Measurements from ENCODE around the gene FIG4. TPM values are rescaled to one million over a fixed set of nuclear protein-coding genes. Genes with fewer than 3 reads are reported as not detected.

Gene FIG4
- polyA plus RNA-seq, 1 donor (not counting 4 experiments of a cell fraction or from before 2014, with no cell fraction given): 12.8 TPM

DNA sequence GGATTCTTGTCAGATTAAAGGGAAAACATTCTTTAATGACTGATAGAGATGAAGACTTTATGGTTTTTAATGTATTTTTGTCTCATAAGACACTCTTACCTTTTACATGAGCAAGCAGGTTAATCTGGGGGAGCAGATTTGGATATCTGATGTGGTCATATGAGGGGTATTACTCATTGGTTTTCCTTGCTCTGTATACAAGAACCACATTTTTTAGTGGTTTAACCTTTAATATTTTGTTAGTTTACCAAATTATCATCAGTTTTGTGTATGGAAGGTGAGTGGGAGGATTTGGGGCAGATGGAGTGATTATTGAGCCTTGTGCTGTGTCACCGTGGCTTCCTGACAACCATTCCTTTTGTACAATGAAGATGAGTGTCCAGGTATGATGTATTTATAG is 112.9 kb downstream of the FIG4 start:
- H2AFZ ChIP-seq (ENCODE audit: control insufficient read depth, low read length): no peak overlapping the region
- no peak overlapping the region for H3K9ac ChIP-seq (ENCODE audit: control insufficient read depth, extremely low read depth, insufficient read depth, low read length)
- peaks cover 6% of the 10 kb centered on the region for H3K4me1 ChIP-seq (ENCODE audit: control insufficient read depth, extremely low read depth, insufficient read depth, low read length)
- H3K4me2 ChIP-seq (ENCODE audit: control insufficient read depth, extremely low read depth, insufficient read depth, low read depth, low read length): no peak overlapping the region
- no peaks in the 10 kb centered on the region for H3K9me3 ChIP-seq (ENCODE audit: control insufficient read depth, low read depth, low read length)
- H3K27me3 ChIP-seq (ENCODE audit: control insufficient read depth, extremely low read depth, insufficient read depth, low read length): no peaks in the 10 kb centered on the region
- FAIRE-seq (no peak), DNase-seq (ENCODE audit: low read depth, low spot score) (no peak)
- no peaks in the 10 kb centered on the region for H3K9me1 ChIP-seq (ENCODE audit: control insufficient read depth, extremely low read depth, insufficient read depth, low read length)
- H3K36me3 ChIP-seq (ENCODE audit: control insufficient read depth in 2 of 2, extremely low read depth in 1 of 2, insufficient read depth in 2 of 2, low read length in 2 of 2): no peaks in the 10 kb centered on the region
- H3K27ac ChIP-seq (ENCODE audit: control insufficient read depth, insufficient read depth, low read length): no peak overlapping the region
- dilution Hi-C loops (cut with MboI; ENCODE audit: extremely low pct_ligation_motif_present, low sequenced_read_pairs): no loop called here
- no peaks in the 10 kb centered on the region for H3K79me2 ChIP-seq (ENCODE audit: control insufficient read depth, insufficient read depth, low read length)
- no peak for TF ChIP-seq EZH2 (IDR thresholded peaks at IDR 0.05; ENCODE audit: low read length)
- TF ChIP-seq, protein P1, sequence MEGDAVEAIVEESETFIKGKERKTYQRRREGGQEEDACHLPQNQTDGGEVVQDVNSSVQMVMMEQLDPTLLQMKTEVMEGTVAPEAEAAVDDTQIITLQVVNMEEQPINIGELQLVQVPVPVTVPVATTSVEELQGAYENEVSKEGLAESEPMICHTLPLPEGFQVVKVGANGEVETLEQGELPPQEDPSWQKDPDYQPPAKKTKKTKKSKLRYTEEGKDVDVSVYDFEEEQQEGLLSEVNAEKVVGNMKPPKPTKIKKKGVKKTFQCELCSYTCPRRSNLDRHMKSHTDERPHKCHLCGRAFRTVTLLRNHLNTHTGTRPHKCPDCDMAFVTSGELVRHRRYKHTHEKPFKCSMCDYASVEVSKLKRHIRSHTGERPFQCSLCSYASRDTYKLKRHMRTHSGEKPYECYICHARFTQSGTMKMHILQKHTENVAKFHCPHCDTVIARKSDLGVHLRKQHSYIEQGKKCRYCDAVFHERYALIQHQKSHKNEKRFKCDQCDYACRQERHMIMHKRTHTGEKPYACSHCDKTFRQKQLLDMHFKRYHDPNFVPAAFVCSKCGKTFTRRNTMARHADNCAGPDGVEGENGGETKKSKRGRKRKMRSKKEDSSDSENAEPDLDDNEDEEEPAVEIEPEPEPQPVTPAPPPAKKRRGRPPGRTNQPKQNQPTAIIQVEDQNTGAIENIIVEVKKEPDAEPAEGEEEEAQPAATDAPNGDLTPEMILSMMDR (optimal IDR thresholded peaks at IDR 0.05 in 1 of 3, IDR thresholded peaks at IDR 0.05 in 1 of 3, conservative IDR thresholded peaks at IDR 0.05 in 1 of 3; ENCODE audit: extremely low read depth in 1 of 3, insufficient read depth in 2 of 3, low read length in 3 of 3): no peak
- H3K4me3 ChIP-seq (ENCODE audit: control insufficient read depth in 2 of 3, extremely low read depth in 1 of 3, insufficient read depth in 2 of 3, low read depth in 1 of 3, low read length in 3 of 3): no peak overlapping the region
- no peaks in the 10 kb centered on the region for H4K20me1 ChIP-seq (ENCODE audit: control insufficient read depth, extremely low read depth, insufficient read depth, low read length)

DNA sequence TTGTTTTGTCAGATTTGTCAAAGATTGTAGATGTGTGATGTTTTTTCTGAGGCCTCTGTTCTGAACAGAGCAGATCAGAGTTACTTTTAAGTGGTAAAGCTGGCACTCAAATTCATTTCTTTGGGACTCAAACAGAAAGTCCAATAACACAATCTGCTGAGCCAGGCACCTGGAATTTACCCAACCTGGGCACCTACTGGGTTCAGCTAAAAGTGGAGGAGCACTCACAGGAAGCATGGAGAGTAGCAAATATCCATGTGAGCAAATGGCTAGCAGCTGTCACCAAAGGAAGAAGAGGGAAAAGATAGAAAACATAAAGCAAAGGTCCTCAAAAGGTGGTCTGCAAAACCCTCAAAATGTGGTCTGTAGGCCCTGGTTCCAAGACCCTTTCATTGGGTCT is 116.8 kb downstream of the FIG4 start:
- Histone ChIP-seq H3K9me3 (ENCODE audit: control insufficient read depth, low read depth, low read length) (no peaks in the 10 kb centered on the region), H3K4me2 (ENCODE audit: control insufficient read depth, extremely low read depth, insufficient read depth, low read depth, low read length) (no peak overlapping the region), H3K27me3 (ENCODE audit: control insufficient read depth, extremely low read depth, insufficient read depth, low read length) (no peaks in the 10 kb centered on the region), H4K20me1 (ENCODE audit: control insufficient read depth, extremely low read depth, insufficient read depth, low read length) (no peaks in the 10 kb centered on the region), H3K9me1 (ENCODE audit: control insufficient read depth, extremely low read depth, insufficient read depth, low read length) (no peaks in the 10 kb centered on the region), H3K9ac (ENCODE audit: control insufficient read depth, extremely low read depth, insufficient read depth, low read length) (no peak overlapping the region), H3K4me3 (ENCODE audit: control insufficient read depth in 2 of 3, extremely low read depth in 1 of 3, insufficient read depth in 2 of 3, low read depth in 1 of 3, low read length in 3 of 3) (no peak overlapping the region), H3K79me2 (ENCODE audit: control insufficient read depth, insufficient read depth, low read length) (no peaks in the 10 kb centered on the region), H3K4me1 (ENCODE audit: control insufficient read depth, extremely low read depth, insufficient read depth, low read length) (no peaks in the 10 kb centered on the region), H3K36me3 (ENCODE audit: control insufficient read depth in 2 of 2, extremely low read depth in 1 of 2, insufficient read depth in 2 of 2, low read length in 2 of 2) (no peaks in the 10 kb centered on the region), H3K27ac (ENCODE audit: control insufficient read depth, insufficient read depth, low read length) (no peak overlapping the region), H2AFZ (ENCODE audit: control insufficient read depth, low read length) (no peak overlapping the region)
- FAIRE-seq (no peak), DNase-seq (ENCODE audit: low read depth, low spot score) (no peak)
- dilution Hi-C loops (cut with MboI; ENCODE audit: extremely low pct_ligation_motif_present, low sequenced_read_pairs): no loop called here
- TF ChIP-seq, protein P1 (optimal IDR thresholded peaks at IDR 0.05 in 1 of 3, IDR thresholded peaks at IDR 0.05 in 1 of 3, conservative IDR thresholded peaks at IDR 0.05 in 1 of 3; ENCODE audit: extremely low read depth in 1 of 3, insufficient read depth in 2 of 3, low read length in 3 of 3): no peak
- TF ChIP-seq EZH2 (IDR thresholded peaks at IDR 0.05; ENCODE audit: low read length): no peak
